K562 (cell line): Measurements from ENCODE around the gene LINGO3. TPM values are rescaled to one million over a fixed set of nuclear protein-coding genes. Genes with fewer than 3 reads are reported as not detected.

Experiments
- C11orf30 ChIP-seq: fragments of 450-650 bp; IDR thresholded peaks from 2 replicates; pipeline ENCODE4 v1.6.1; 2016; ENCODE audit warnings: low read depth, mild to moderate bottlenecking
- CREB5 ChIP-seq: fragments of 250-450 bp; sonication (Bioruptor Pico); IDR thresholded peaks from 2 replicates; pipeline ENCODE4 v1.5.0; 2020; ENCODE audit warnings: mild to moderate bottlenecking
- FOXA1 ChIP-seq: fragments of 450-650 bp; IDR thresholded peaks from 2 replicates; pipeline ENCODE4 v1.6.1; 2016; ENCODE audit warnings: mild to moderate bottlenecking, borderline replicate concordance
- FOXJ3 ChIP-seq: sonication (generic); formaldehyde crosslinking; IDR thresholded peaks from 2 replicates; pipeline ENCODE4 v1.4.0; 2020; ENCODE audit warnings: mild to moderate bottlenecking, missing genetic modification reagents
- HINFP ChIP-seq: fragments of 450-650 bp; conservative IDR thresholded peaks from 2 replicates; pipeline ENCODE4 v1.6.1; 2016; ENCODE audit warnings: missing genetic modification characterization, low read depth, mild to moderate bottlenecking, control low read depth, missing compliant biosample characterization
- HNRNPLL ChIP-seq: fragments of 200-400 bp; formaldehyde crosslinking; IDR thresholded peaks from 2 replicates; pipeline ENCODE4 v1.6.1; 2017; ENCODE audit warnings: low read length, low read depth, mild to moderate bottlenecking; ENCODE audit not compliant: poor library complexity, severe bottlenecking
- KDM1A ChIP-seq, 2 experiments: fragments of 450-650 bp; IDR thresholded peaks; 2 replicates each; pipeline ENCODE4 v1.6.1; 2016; ENCODE audit warnings: mild to moderate bottlenecking in 2 of 2
- LARP7 ChIP-seq: fragments of 450-650 bp; IDR thresholded peaks from 2 replicates; pipeline ENCODE4 v1.6.1; 2016
- MECOM ChIP-seq: fragments of 250-450 bp; sonication (Bioruptor Pico); IDR thresholded peaks from 2 replicates; pipeline ENCODE4 v1.8.0; 2022; ENCODE audit warnings: inconsistent platforms
- MYBL2 ChIP-seq, 2 experiments: fragments of 450-650 bp in 1 of 2; sonication (generic) in 1 of 2; formaldehyde crosslinking in 1 of 2; IDR thresholded peaks; 2 replicates each; pipeline versions ENCODE4 v1.6.1 to v1.8.1; 2017 to 2022; ENCODE audit warnings: borderline replicate concordance in 1 of 2, inconsistent platforms in 1 of 2, low read depth in 1 of 2, mild to moderate bottlenecking in 1 of 2, missing genetic modification reagents in 1 of 2, moderate library complexity in 1 of 2
- NFE2L1 ChIP-seq: fragments of 450-650 bp; IDR thresholded peaks from 2 replicates; pipeline ENCODE4 v1.6.1; 2016; ENCODE audit warnings: missing genetic modification characterization, low read depth, mild to moderate bottlenecking, missing compliant biosample characterization, moderate library complexity, borderline replicate concordance
- RNF2 ChIP-seq: sonication (generic); IDR thresholded peaks from 2 replicates; pipeline ENCODE4 v1.6.1; 2016
- SPI1 ChIP-seq: IDR thresholded peaks from 2 replicates; pipeline ENCODE4 v1.6.1; 2011; ENCODE audit warnings: low read depth, low read length, control low read depth, borderline replicate concordance
- STAG1 ChIP-seq: sonication (generic); formaldehyde crosslinking; IDR thresholded peaks from 2 replicates; pipeline ENCODE4 v1.5.0; 2020; ENCODE audit warnings: missing genetic modification reagents, borderline replicate concordance
- TFAP4 ChIP-seq: sonication (generic); formaldehyde crosslinking; IDR thresholded peaks from 2 replicates; pipeline ENCODE4 v1.8.0; 2022; ENCODE audit warnings: missing genetic modification reagents, mild to moderate bottlenecking, moderate library complexity, borderline replicate concordance
- TRIM25 ChIP-seq: fragments of 450-650 bp; IDR thresholded peaks from 2 replicates; pipeline ENCODE4 v1.7.0; 2016; ENCODE audit warnings: borderline replicate concordance
- WHSC1 ChIP-seq: IDR thresholded peaks from one replicate; pipeline ENCODE4 v1.6.1; 2012; ENCODE audit warnings: low read length, control low read depth, inconsistent platforms
- ZNF121 ChIP-seq: sonication (generic); formaldehyde crosslinking; conservative IDR thresholded peaks from 2 replicates; pipeline ENCODE4 v1.8.0; 2022; ENCODE audit warnings: missing genetic modification reagents
- ZNF146 ChIP-seq: IDR thresholded peaks from one replicate; pipeline ENCODE4 v1.6.1; 2018; ENCODE audit warnings: missing compliant biosample characterization; ENCODE audit not compliant: unreplicated experiment
- ZNF253 ChIP-seq: fragments of 250-450 bp; sonication (Bioruptor Pico); conservative IDR thresholded peaks from 2 replicates; pipeline ENCODE4 v1.6.1; 2021; ENCODE audit warnings: mild to moderate bottlenecking
- ZNF263 ChIP-seq: sonication (generic); formaldehyde crosslinking; IDR thresholded peaks from 2 replicates; pipeline ENCODE4 v1.8.0; 2022; ENCODE audit warnings: mild to moderate bottlenecking, missing genetic modification reagents, borderline replicate concordance
- ZNF551 ChIP-seq: fragments of 250-450 bp; sonication (Bioruptor Pico); IDR thresholded peaks from 2 replicates; pipeline ENCODE4 v1.5.0; 2021; ENCODE audit warnings: mild to moderate bottlenecking, moderate library complexity
- polyA plus RNA-seq, 8 experiments: library from polyadenylated mRNA; depleted of rRNA in 4 of 8; stranded (reverse) in 5 of 8; unstranded in 3 of 8; fragments of >200 nt; fragmentation: Nextera tagmentation in 2 of 8; fragmentation: Illumina TruSeq in 1 of 8; extraction: Ambion mirVana in 2 of 8; extraction: Trizol in 1 of 8; gene quantifications; 2 replicates each; pipeline versions ENCODE4 v1.2.1 to v1.2.3, GENCODE V29; 2011 to 2014; ENCODE audit warnings: inconsistent platforms in 1 of 8, missing spikeins in 1 of 8
- total RNA-seq, 7 experiments: library from RNA; depleted of rRNA in 6 of 7; stranded (reverse); fragments of >200 nt in 6 of 7; fragmentation: Illumina TruSeq in 2 of 7; extraction: Trizol in 2 of 7; gene quantifications; 2 replicates each; pipeline versions ENCODE4 v1.2.1 to v1.2.3, GENCODE V29; 2011 to 2021; ENCODE audit warnings: low replicate concordance in 1 of 7

The LINGO3 gene
- total and polyA plus RNA-seq, 9 of the 15 experiments (the other 6 are each of a cell fraction or from before 2014, with no cell fraction given) = 0.03 to 0.05 (median 0.03) TPM; not detected in 6

GRCh38 chr19:2274931-2275535, 32.9 kb downstream of the LINGO3 start (continued):
- TF ChIP-seq HINFP (tag) (no peak), TRIM25 (no peak), STAG1 (CRISPR knock-in tag) (peak; percentile 34; the same call in 1 of the 2 replicates), ZNF121 (CRISPR knock-in tag) (no peak), WHSC1 (no peak), NFE2L1 (tag) (no peak), FOXJ3 (no peak), ZNF253 (CRISPR knock-in tag) (no peak), CREB5 (no peak), ZNF551 (CRISPR knock-in tag) (no peak), MECOM (no peak), SPI1 (no peak), MYBL2 (IDR thresholded peaks at IDR 0.05; ENCODE audit: low read depth) (no peak), MYBL2 (CRISPR knock-in tag; IDR thresholded peaks at IDR 0.05; ENCODE audit: borderline replicate concordance) (no peak), FOXA1 (no peak), KDM1A (IDR thresholded peaks at IDR 0.05) (no peak), TFAP4 (peak; percentile 47; the same call in 1 of the 2 replicates), LARP7 (no peak), C11orf30 (no peak), RNF2 (no peak), ZNF146 (CRISPR knock-in tag) (no peak), ZNF263 (CRISPR knock-in tag) (no peak), HNRNPLL (no peak)
- TF ChIP-seq, all 486 proteins: peak for 18
